ENCODE measurements around the gene PPP1R14B.

The PPP1R14B gene

GRCh38 chr11:64233913-64234586, 12.7 kb downstream of the PPP1R14B start, which contains the start of gene VEGFB:
VEGFB (plus strand) TSS chr11:64234584; CDS start chr11:64234834, 250 bp downstream.
- TF ChIP-seq POU2F2 (IDR thresholded peaks at IDR 0.05; ENCODE audit: low read depth, low read length) (no peak), POLR2A (IDR thresholded peaks at IDR 0.05; ENCODE audit: low read depth, low read length) (no peak), PAX5 (IDR thresholded peaks at IDR 0.05; ENCODE audit: insufficient read depth, low read length, severe bottlenecking) (no peak), SPI1 (IDR thresholded peaks at IDR 0.05; ENCODE audit: low read depth, low read length) (no peak), POLR2AphosphoS5 (IDR thresholded peaks at IDR 0.05; ENCODE audit: low read depth, low read length) (no peak), TAF1 (IDR thresholded peaks at IDR 0.05; ENCODE audit: low read depth, low read length) (no peak)
- FAIRE-seq (peak; percentile 56), DNase-seq (ENCODE audit: insufficient read length, low spot score) (peak; percentile 77)

GRCh38 chr11:64232967-64233315, 13.8 kb downstream of the PPP1R14B start:
- DNase-seq (ENCODE audit: insufficient read length, low spot score) (no peak), FAIRE-seq (no peak)
- TF ChIP-seq SPI1 (IDR thresholded peaks at IDR 0.05; ENCODE audit: low read depth, low read length) (no peak), PAX5 (IDR thresholded peaks at IDR 0.05; ENCODE audit: insufficient read depth, low read length, severe bottlenecking) (no peak), POLR2A (IDR thresholded peaks at IDR 0.05; ENCODE audit: low read depth, low read length) (no peak), POLR2AphosphoS5 (IDR thresholded peaks at IDR 0.05; ENCODE audit: low read depth, low read length) (no peak), TAF1 (IDR thresholded peaks at IDR 0.05; ENCODE audit: low read depth, low read length) (no peak)

DNA sequence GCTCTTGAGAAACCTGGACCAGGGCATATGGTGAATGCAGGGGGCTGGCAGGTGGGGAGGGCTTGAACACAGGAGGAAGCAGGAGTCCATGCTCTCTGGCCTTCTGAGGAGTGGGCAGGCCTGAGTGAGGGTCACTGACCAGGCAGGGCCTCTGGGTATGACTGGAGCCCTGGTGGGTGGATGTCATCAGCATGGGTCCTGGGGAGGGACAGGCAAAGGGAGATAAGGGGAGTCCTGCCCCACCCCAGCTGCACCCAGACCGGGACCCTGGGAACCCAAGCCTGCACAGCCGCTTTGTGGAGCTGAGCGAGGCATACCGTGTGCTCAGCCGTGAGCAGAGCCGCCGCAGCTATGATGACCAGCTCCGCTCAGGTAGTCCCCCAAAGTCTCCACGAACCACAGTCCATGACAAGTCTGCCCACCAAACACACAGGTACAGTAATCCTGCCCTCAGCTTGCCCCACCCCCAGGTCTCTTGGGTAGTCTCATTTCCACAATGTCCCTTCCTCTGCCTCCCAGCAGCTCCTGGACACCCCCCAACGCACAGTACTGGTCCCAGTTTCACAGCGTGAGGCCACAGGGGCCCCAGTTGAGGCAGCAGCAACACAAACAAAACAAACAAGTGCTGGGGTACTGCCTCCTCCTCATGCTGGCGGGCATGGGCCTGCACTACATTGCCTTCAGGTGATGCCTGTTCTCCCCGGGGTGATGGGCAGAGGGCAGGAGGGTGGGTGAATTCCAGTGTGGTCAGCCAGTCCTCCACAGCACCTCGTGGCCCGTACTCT, 14.4 kb downstream of the PPP1R14B start:
- DNase-seq (ENCODE audit: insufficient read length, low spot score), result no peak
- no peak for FAIRE-seq
- TF ChIP-seq TAF1 (IDR thresholded peaks at IDR 0.05; ENCODE audit: low read depth, low read length) (no peak), POLR2A (IDR thresholded peaks at IDR 0.05; ENCODE audit: low read depth, low read length) (no peak), POLR2AphosphoS5 (IDR thresholded peaks at IDR 0.05; ENCODE audit: low read depth, low read length) (no peak)

DNA sequence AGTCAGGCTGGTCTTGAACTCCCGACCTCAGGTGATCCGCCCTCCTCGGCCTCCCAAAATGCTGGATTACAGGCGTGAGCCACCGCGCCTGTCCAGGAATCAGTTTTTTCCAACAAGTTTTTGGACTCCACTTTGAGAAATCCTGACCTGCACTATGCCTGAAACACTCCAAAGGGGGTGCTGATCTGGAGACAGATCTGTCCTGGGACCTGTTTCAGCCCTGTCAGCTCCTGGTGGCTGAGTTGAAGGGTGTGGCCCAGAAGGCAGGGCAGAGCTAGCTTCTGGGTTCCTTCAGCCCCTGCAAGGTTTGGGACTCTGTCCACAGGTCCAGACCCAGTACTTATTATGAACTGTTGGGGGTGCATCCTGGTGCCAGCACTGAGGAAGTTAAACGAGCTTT, 15.2 kb downstream of the PPP1R14B start:
- FAIRE-seq (no peak), DNase-seq (ENCODE audit: insufficient read length, low spot score) (no peak)
- no peak for TF ChIP-seq SPI1 (IDR thresholded peaks at IDR 0.05; ENCODE audit: low read depth, low read length)
- TF ChIP-seq POLR2AphosphoS5 (IDR thresholded peaks at IDR 0.05; ENCODE audit: low read depth, low read length), result no peak
- no peak for TF ChIP-seq PAX5 (IDR thresholded peaks at IDR 0.05; ENCODE audit: insufficient read depth, low read length, severe bottlenecking)
- no peak for TF ChIP-seq TAF1 (IDR thresholded peaks at IDR 0.05; ENCODE audit: low read depth, low read length)
- no peak for TF ChIP-seq POU2F2 (IDR thresholded peaks at IDR 0.05; ENCODE audit: low read depth, low read length)
- TF ChIP-seq POLR2A (IDR thresholded peaks at IDR 0.05; ENCODE audit: low read depth, low read length), result no peak

- peak; percentile 70 for FAIRE-seq
- DNase-seq (ENCODE audit: insufficient read length, low spot score), result no peak
- TF ChIP-seq POU2F2 (IDR thresholded peaks at IDR 0.05; ENCODE audit: low read depth, low read length) (no peak), TAF1 (IDR thresholded peaks at IDR 0.05; ENCODE audit: low read depth, low read length) (no peak), POLR2AphosphoS5 (IDR thresholded peaks at IDR 0.05; ENCODE audit: low read depth, low read length) (no peak), SPI1 (IDR thresholded peaks at IDR 0.05; ENCODE audit: low read depth, low read length) (no peak), PAX5 (IDR thresholded peaks at IDR 0.05; ENCODE audit: insufficient read depth, low read length, severe bottlenecking) (no peak), POLR2A (IDR thresholded peaks at IDR 0.05; ENCODE audit: low read depth, low read length) (no peak)
Measured at GRCh38 chr11:64230985-64231365, 15.8 kb downstream of the PPP1R14B start.

GRCh38 chr11:64230171-64230984, 16.4 kb downstream of the PPP1R14B start, which contains the start of gene DNAJC4:
DNAJC4 (plus strand) TSS chr11:64230548; CDS start chr11:64230855, 307 bp downstream.
- TF ChIP-seq POLR2A (IDR thresholded peaks at IDR 0.05; ENCODE audit: low read depth, low read length) (peak; percentile 60; the same call in 1 of the 2 replicates), POU2F2 (IDR thresholded peaks at IDR 0.05; ENCODE audit: low read depth, low read length) (no peak), SPI1 (IDR thresholded peaks at IDR 0.05; ENCODE audit: low read depth, low read length) (0 out of 2 replicates have a peak, but pooled peaks have one; percentile 9), POLR2AphosphoS5 (IDR thresholded peaks at IDR 0.05; ENCODE audit: low read depth, low read length) (peak; percentile 49; the same call in 1 of the 2 replicates), TAF1 (IDR thresholded peaks at IDR 0.05; ENCODE audit: low read depth, low read length) (0 out of 2 replicates have a peak, but pooled peaks have one; percentile 5)
- peak; percentile 93 for FAIRE-seq
- DNase-seq (ENCODE audit: insufficient read length, low spot score), result peak; percentile 84

DNA sequence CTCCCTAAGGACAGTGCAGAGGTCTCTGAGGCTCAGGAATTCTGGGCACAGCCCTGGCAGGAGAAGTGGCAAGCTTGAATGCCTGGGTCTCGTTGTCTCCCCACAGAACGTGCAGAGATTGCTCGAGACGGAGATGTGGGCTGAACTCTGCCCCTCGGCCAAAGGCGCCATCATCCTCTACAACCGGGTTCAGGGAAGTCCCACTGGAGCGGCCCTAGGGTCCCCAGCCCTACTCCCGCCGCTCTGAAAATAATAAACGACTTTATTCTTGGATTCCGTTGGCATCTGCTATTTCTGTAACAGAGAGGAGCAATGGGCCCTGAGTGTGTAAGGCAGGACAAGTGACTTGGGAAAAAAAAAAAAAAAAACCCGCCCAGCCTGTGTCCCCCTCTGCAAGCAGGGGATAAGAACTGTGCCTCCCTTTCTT, 17.0 kb downstream of the PPP1R14B start:
- no peak for FAIRE-seq
- TF ChIP-seq PAX5 (IDR thresholded peaks at IDR 0.05; ENCODE audit: insufficient read depth, low read length, severe bottlenecking), result no peak
- TF ChIP-seq TAF1 (IDR thresholded peaks at IDR 0.05; ENCODE audit: low read depth, low read length), result no peak
- no peak for TF ChIP-seq POU2F2 (IDR thresholded peaks at IDR 0.05; ENCODE audit: low read depth, low read length)
- DNase-seq (ENCODE audit: insufficient read length, low spot score), result no peak

- no peak for TF ChIP-seq POU2F2 (IDR thresholded peaks at IDR 0.05; ENCODE audit: low read depth, low read length)
- TF ChIP-seq TAF1 (IDR thresholded peaks at IDR 0.05; ENCODE audit: low read depth, low read length), result no peak
- no peak for TF ChIP-seq POLR2A (IDR thresholded peaks at IDR 0.05; ENCODE audit: low read depth, low read length)
- no peak for TF ChIP-seq PAX5 (IDR thresholded peaks at IDR 0.05; ENCODE audit: insufficient read depth, low read length, severe bottlenecking)
- no peak for TF ChIP-seq POLR2AphosphoS5 (IDR thresholded peaks at IDR 0.05; ENCODE audit: low read depth, low read length)
- TF ChIP-seq SPI1 (IDR thresholded peaks at IDR 0.05; ENCODE audit: low read depth, low read length), result no peak
- FAIRE-seq (no peak), DNase-seq (ENCODE audit: insufficient read length, low spot score) (no peak)
Measured at GRCh38 chr11:64229090-64229743, 17.5 kb downstream of the PPP1R14B start.
